Tibial nerve (tissue), 4 donors: ENCODE measurements around the gene RPS5.

Experiments
- CTCF ChIP-seq, 5 experiments: fragments of 200-600 bp in 3 of 5; fragments of 450-650 bp in 2 of 5; sonication (generic) in 3 of 5; IDR thresholded peaks; one replicate each; pipeline ENCODE4 v1.5.1; 2016 to 2019; ENCODE audit warnings: antibody characterized with exemption in 5 of 5, mild to moderate bottlenecking in 3 of 5, moderate library complexity in 2 of 5
- EP300 ChIP-seq, 2 donors: sonication (generic); formaldehyde crosslinking; IDR thresholded peaks; one replicate each; pipeline ENCODE4 v1.6.1; 2017; ENCODE audit warnings: antibody characterized with exemption in 2 of 2, mild to moderate bottlenecking in 1 of 2
- POLR2A ChIP-seq, 2 donors: fragments of 450-650 bp; IDR thresholded peaks; one replicate each; pipeline ENCODE4 v1.6.1; 2017; ENCODE audit warnings: antibody characterized with exemption in 2 of 2, mild to moderate bottlenecking in 2 of 2, moderate library complexity in 2 of 2

DNA sequence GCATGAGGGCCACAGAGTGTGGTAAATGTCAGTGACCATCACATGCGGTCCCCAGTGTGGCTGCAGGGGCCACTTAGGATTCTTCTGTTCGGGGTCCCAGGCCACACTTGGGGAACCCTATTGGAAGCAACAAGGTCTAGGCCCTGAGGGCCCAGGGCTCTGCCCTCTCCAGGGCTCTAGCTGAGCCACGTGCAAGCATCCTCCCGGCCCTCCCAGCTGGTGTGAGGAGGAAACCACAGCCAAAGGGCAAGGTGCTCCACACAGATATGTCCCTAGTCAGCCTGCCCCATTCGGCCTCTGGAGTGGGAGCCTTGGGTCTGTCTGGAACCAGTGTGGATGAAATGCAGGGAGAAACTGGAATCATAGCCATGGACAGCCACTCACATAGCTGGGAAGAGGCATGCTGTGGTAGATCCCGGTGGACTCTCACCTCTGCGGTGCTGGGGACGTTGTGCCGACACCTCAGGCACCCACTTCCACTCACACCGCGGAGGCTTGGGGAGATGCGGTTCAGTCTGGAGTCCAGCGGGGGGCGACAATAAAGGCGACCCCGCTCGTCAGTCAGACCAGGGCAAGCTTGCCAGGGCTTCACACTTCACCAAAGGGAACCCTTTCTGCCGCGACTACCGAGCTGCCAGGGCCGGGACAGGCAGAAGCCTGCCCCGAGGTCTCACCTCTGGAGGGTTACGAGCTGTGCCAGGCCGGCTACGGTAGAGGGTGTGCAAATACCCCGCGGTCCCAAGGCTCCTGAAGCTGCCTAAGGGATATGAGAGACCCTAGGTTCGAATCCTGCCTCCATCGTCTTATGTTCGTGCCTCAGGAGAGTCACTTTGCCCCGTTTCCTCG is 20.3 kb upstream of the RPS5 start:
- TF ChIP-seq POLR2A (IDR thresholded peaks at IDR 0.05) (no peak), CTCF (IDR thresholded peaks at IDR 0.05) (no peak), EP300 (IDR thresholded peaks at IDR 0.05) (no peak)
